HCT116 (cell line): Measurements from ENCODE around the gene IPCEF1. TPM values are rescaled to one million over a fixed set of nuclear protein-coding genes. Genes with fewer than 3 reads are reported as not detected.

Source experiments
- ATAC-seq: fragments of 200-7000 bp; cut with Tn5 transposase; 2 replicates; pipeline ENCODE4 v1.9.1; 2020; ENCODE audit warnings: mild to moderate bottlenecking, moderate library complexity
- BruUV-seq: library from RNA; stranded (reverse); fragments of 400-500 nt; replicated peaks from 2 replicates; lab custom pipeline; 2021; lab: Mats Ljungman, UMichigan
- CTCF ChIA-PET: fragments of 300-600 bp; sonication (Branson Sonifier 250); formaldehyde crosslinking; loops from one replicate; lab custom pipeline; 2021; ENCODE audit warnings: antibody characterized with exemption; lab: Charles Lee
- POLR2A ChIA-PET: fragments of 300-600, 350-600 bp; sonication (Branson Sonifier 250); formaldehyde crosslinking; loops from one replicate; lab custom pipeline; 2021; ENCODE audit warnings: antibody characterized with exemption; lab: Charles Lee
- RAD21 ChIA-PET, 2 experiments: fragments of 300-600 bp; sonication (Branson Sonifier 250); formaldehyde crosslinking; loops; one replicate each; lab custom pipeline; 2023; ENCODE audit warnings: low total read pairs in 2 of 2; ENCODE audit not compliant: uncharacterized antibody in 2 of 2, unreplicated experiment in 2 of 2, low non-redundant PET in 1 of 2; lab: Charles Lee
- DNase-seq: peaks from one replicate; pipeline ENCODE4 v3.0.0-alpha.2; 2010; ENCODE audit warnings: low read depth, low spot score
- H2AFZ ChIP-seq: fragments of 200-600 bp; shearing (Covaris generic), sonication (generic); 2 replicates; pipeline ENCODE4 v1.6.1; 2017; ENCODE audit warnings: low read depth, mixed run types, mixed read lengths, antibody characterized with exemption, low read length; ENCODE audit not compliant: poor library complexity, severe bottlenecking
- H3K27ac ChIP-seq: 2 replicates; pipeline ENCODE4 v1.5.1; 2012; ENCODE audit warnings: low read depth, low read length
- H3K27me3 ChIP-seq: fragments of 200-600 bp; sonication (generic); 2 replicates; pipeline ENCODE4 v1.6.1; 2016; ENCODE audit warnings: mixed run types, low read length, mixed read lengths; ENCODE audit not compliant: insufficient read depth
- H3K36me3 ChIP-seq, 2 experiments: fragments of 200-500 bp in 1 of 2; fragments of 200-600 bp in 1 of 2; sonication (Bioruptor generic) in 1 of 2; sonication (generic) in 1 of 2; 2 replicates each; pipeline versions ENCODE4 v1.5.1 to v1.6.1; 2014 to 2016; ENCODE audit warnings: low read length in 2 of 2, inconsistent platforms in 1 of 2, mixed read lengths in 1 of 2, mixed run types in 1 of 2; ENCODE audit not compliant: insufficient read depth in 2 of 2, control insufficient read depth in 1 of 2
- H3K4me1 ChIP-seq, 2 experiments: fragments of 200-600 bp in 1 of 2; sonication (generic) in 1 of 2; 2 replicates each; pipeline versions ENCODE4 v1.5.1 to v1.6.1; 2012 to 2017; ENCODE audit warnings: low read length in 2 of 2, inconsistent platforms in 1 of 2, mild to moderate bottlenecking in 1 of 2, mixed read lengths in 1 of 2, mixed run types in 1 of 2, moderate library complexity in 1 of 2; ENCODE audit not compliant: insufficient read depth in 2 of 2, control insufficient read depth in 1 of 2
- H3K4me2 ChIP-seq: fragments of 200-600 bp; sonication (generic); 2 replicates; pipeline ENCODE4 v1.6.1; 2017; ENCODE audit warnings: mixed run types, low read length, mixed read lengths
- H3K4me3 ChIP-seq, 2 experiments: fragments of 200-600 bp in 1 of 2; sonication (generic) in 1 of 2; replicated peaks in 1 of 2; 2 replicates each; pipeline ENCODE4 v1.5.1; 2011 to 2016; ENCODE audit warnings: low read length in 2 of 2, control low read depth in 1 of 2, low read depth in 1 of 2, mild to moderate bottlenecking in 1 of 2, mixed read lengths in 1 of 2, mixed run types in 1 of 2
- H3K79me2 ChIP-seq: fragments of 200-600 bp; sonication (generic); 2 replicates; pipeline ENCODE4 v1.6.1; 2017; ENCODE audit warnings: mild to moderate bottlenecking, mixed run types, low read length, moderate library complexity, mixed read lengths; ENCODE audit not compliant: insufficient read depth
- H3K9ac ChIP-seq: fragments of 200-600 bp; sonication (generic); 2 replicates; pipeline ENCODE4 v1.6.1; 2016; ENCODE audit warnings: low read length, mixed read lengths
- H3K9me2 ChIP-seq: fragments of 200-600 bp; sonication (generic), shearing (Covaris generic); 2 replicates; pipeline ENCODE4 v1.6.1; 2017; ENCODE audit warnings: mixed run types, mild to moderate bottlenecking, moderate library complexity; ENCODE audit not compliant: insufficient read depth
- H3K9me3 ChIP-seq, 2 experiments: fragments of 200-500 bp in 1 of 2; fragments of 200-600 bp in 1 of 2; sonication (Bioruptor generic) in 1 of 2; sonication (generic) in 1 of 2; 2 replicates each; pipeline ENCODE4 v1.6.1; 2014 to 2017; ENCODE audit warnings: low read length in 2 of 2, mixed read lengths in 2 of 2, inconsistent platforms in 1 of 2, low read depth in 1 of 2, mild to moderate bottlenecking in 1 of 2, mixed run types in 1 of 2, moderate library complexity in 1 of 2; ENCODE audit not compliant: control insufficient read depth in 1 of 2, insufficient read depth in 1 of 2
- H4K20me1 ChIP-seq: fragments of 200-600 bp; sonication (generic), shearing (Covaris generic); 2 replicates; pipeline ENCODE4 v1.6.1; 2017; ENCODE audit warnings: mixed run types, mild to moderate bottlenecking, moderate library complexity; ENCODE audit not compliant: insufficient read depth
- ELF1 ChIP-seq: IDR thresholded peaks from 2 replicates; pipeline ENCODE4 v1.6.1; 2012; ENCODE audit warnings: low read depth, borderline replicate concordance
- EZH2 ChIP-seq: fragments of 200-600 bp; sonication (generic); IDR thresholded peaks from 2 replicates; pipeline ENCODE4 v1.6.1; 2017; ENCODE audit warnings: antibody characterized with exemption, mixed run types
- FOSL1 ChIP-seq: IDR thresholded peaks from 2 replicates; pipeline ENCODE4 v1.6.1; 2012; ENCODE audit warnings: low read depth
- RAD21 ChIP-seq: IDR thresholded peaks from 2 replicates; pipeline ENCODE4 v1.6.1; 2012; ENCODE audit warnings: low read depth, mild to moderate bottlenecking
- SRF ChIP-seq: IDR thresholded peaks from 2 replicates; pipeline ENCODE4 v1.6.1; 2012; ENCODE audit warnings: low read depth
- ZBTB33 ChIP-seq: IDR thresholded peaks from 2 replicates; pipeline ENCODE4 v1.6.1; 2011; ENCODE audit warnings: mild to moderate bottlenecking, low read length, moderate library complexity; ENCODE audit not compliant: insufficient replicate concordance; ENCODE audit errors: extremely low read depth
- ZFX ChIP-seq: fragments of 450-650 bp; IDR thresholded peaks from 2 replicates; pipeline ENCODE4 v1.6.1; 2017
- ZNF274 ChIP-seq: fragments of 200-500 bp; sonication (Bioruptor generic); IDR thresholded peaks from 2 replicates; pipeline ENCODE4 v1.6.1; 2014; ENCODE audit warnings: mild to moderate bottlenecking, low read depth, low read length, inconsistent platforms
- intact Hi-C: fragments of 100-400 bp; cut with micrococcal nuclease; formaldehyde crosslinking; loops from 2 replicates; pipeline ENCODE4 v1.10.0; 2022
- total RNA-seq: library from RNA; stranded (reverse); gene quantifications from one replicate; pipeline ENCODE4 v1.2.1, GENCODE V29; 2021; ENCODE audit not compliant: unreplicated experiment
- TF ChIP-seq, protein P1 (sequence below): IDR thresholded peaks from 2 replicates; pipeline ENCODE4 v1.6.1; 2012; ENCODE audit warnings: low read depth

IPCEF1 gene
- total RNA-seq, 1 experiment from 2014 or later: 0.32 TPM

- H2AFZ ChIP-seq: no peak overlapping the region
- BruUV-seq: no TSS peak
- H3K36me3 ChIP-seq: no peaks in the 10 kb centered on the region
- H3K79me2 ChIP-seq: no peaks in the 10 kb centered on the region
- no peak overlapping the region for H3K27ac ChIP-seq
- no peaks in the 10 kb centered on the region for H3K9me2 ChIP-seq
- H3K27me3 ChIP-seq: no peaks in the 10 kb centered on the region
- ATAC-seq (no peak), DNase-seq (no peak)
- POLR2A ChIA-PET: no interaction called here
- H3K4me3 ChIP-seq: no peak overlapping the region
- H4K20me1 ChIP-seq: no peaks in the 10 kb centered on the region
- no peak overlapping the region for H3K9ac ChIP-seq
- RAD21 ChIA-PET: no interaction called here
- intact Hi-C loops: no loop called here
- no peaks in the 10 kb centered on the region for H3K4me1 ChIP-seq
- 0 out of 4 replicates have a peak, but pooled peaks cover 0 to 4% of the 10 kb centered on the region in 2 experiments for H3K9me3 ChIP-seq
- CTCF ChIA-PET: no interaction called here
- TF ChIP-seq ZFX (no peak), EZH2 (no peak), SRF (no peak), FOSL1 (no peak), ELF1 (no peak), RAD21 (no peak), ZBTB33 (no peak), ZNF274 (no peak)
- TF ChIP-seq, protein P1, sequence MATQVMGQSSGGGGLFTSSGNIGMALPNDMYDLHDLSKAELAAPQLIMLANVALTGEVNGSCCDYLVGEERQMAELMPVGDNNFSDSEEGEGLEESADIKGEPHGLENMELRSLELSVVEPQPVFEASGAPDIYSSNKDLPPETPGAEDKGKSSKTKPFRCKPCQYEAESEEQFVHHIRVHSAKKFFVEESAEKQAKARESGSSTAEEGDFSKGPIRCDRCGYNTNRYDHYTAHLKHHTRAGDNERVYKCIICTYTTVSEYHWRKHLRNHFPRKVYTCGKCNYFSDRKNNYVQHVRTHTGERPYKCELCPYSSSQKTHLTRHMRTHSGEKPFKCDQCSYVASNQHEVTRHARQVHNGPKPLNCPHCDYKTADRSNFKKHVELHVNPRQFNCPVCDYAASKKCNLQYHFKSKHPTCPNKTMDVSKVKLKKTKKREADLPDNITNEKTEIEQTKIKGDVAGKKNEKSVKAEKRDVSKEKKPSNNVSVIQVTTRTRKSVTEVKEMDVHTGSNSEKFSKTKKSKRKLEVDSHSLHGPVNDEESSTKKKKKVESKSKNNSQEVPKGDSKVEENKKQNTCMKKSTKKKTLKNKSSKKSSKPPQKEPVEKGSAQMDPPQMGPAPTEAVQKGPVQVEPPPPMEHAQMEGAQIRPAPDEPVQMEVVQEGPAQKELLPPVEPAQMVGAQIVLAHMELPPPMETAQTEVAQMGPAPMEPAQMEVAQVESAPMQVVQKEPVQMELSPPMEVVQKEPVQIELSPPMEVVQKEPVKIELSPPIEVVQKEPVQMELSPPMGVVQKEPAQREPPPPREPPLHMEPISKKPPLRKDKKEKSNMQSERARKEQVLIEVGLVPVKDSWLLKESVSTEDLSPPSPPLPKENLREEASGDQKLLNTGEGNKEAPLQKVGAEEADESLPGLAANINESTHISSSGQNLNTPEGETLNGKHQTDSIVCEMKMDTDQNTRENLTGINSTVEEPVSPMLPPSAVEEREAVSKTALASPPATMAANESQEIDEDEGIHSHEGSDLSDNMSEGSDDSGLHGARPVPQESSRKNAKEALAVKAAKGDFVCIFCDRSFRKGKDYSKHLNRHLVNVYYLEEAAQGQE: no peak
- no peak overlapping the region for H3K4me2 ChIP-seq
Measured at GRCh38 chr6:154252678-154253077, 103.9 kb downstream of the IPCEF1 start.
